K562 (cell line): ENCODE data around the gene GCNT2. TPM values are rescaled to one million over a fixed set of nuclear protein-coding genes. Genes with fewer than 3 reads are reported as not detected.

ENCODE experiments used
- ATAC-seq: fragments of 200-7000 bp; cut with Tn5 transposase; 3 replicates; pipeline ENCODE4 v1.9.1; 2020; ENCODE audit warnings: moderate library complexity
- BruUV-seq: library from RNA; stranded (reverse); fragments of 400-500 nt; replicated peaks from 2 replicates; lab custom pipeline; 2021; lab: Mats Ljungman, UMichigan
- CTCF ChIA-PET: fragments of 300-600 bp; formaldehyde crosslinking; extraction: SDS; loops from one replicate; lab custom pipeline; 2021; ENCODE audit warnings: low intra/inter-chr PET ratio; lab: Yijun Ruan, JAX
- POLR2A ChIA-PET: fragments of 300-600, 350-650 bp; sonication (Branson Sonifier 250); formaldehyde crosslinking; extraction: SDS; loops from one replicate; lab custom pipeline; 2021; ENCODE audit warnings: antibody characterized with exemption, inconsistent platforms; lab: Yijun Ruan, JAX
- DNase-seq, 4 experiments: peaks; one replicate each; pipeline versions ENCODE4 v3.0.0 to v3.0.0-alpha.2; 2011 to 2018; ENCODE audit warnings: low spot score in 3 of 4, mixed read lengths in 3 of 4; ENCODE audit errors: extremely low read depth in 1 of 4
- FAIRE-seq: peaks from 2 replicates; lab custom pipeline; 2011; peaks lifted over from hg19 to GRCh38; lab: Jason Lieb, UNC
- H2AFZ ChIP-seq: 2 replicates; pipeline ENCODE4 v1.6.0; 2011; ENCODE audit warnings: low read depth, low read length, control low read depth, inconsistent platforms
- H3K27ac ChIP-seq: fragments of 200-600 bp; 3 replicates; pipeline ENCODE4 v1.8.0; 2011; ENCODE audit warnings: low read depth, mild to moderate bottlenecking, control low read depth, inconsistent platforms, low read length, moderate library complexity, mixed read lengths; ENCODE audit errors: extremely low read depth
- H3K27me3 ChIP-seq, 2 experiments: fragments of 300-600 bp in 1 of 2; 2 replicates in 1 of 2; 3 replicates in 1 of 2; pipeline versions ENCODE4 v1.6.0 to v1.8.0; 2011; ENCODE audit warnings: inconsistent platforms in 2 of 2, low read length in 2 of 2, mild to moderate bottlenecking in 1 of 2, mixed read lengths in 1 of 2, moderate library complexity in 1 of 2; ENCODE audit not compliant: control insufficient read depth in 2 of 2, insufficient read depth in 2 of 2
- H3K36me3 ChIP-seq: fragments of 300-600 bp; 3 replicates; pipeline ENCODE4 v1.8.0; 2011; ENCODE audit warnings: mild to moderate bottlenecking, low read length, inconsistent platforms; ENCODE audit not compliant: control insufficient read depth, insufficient read depth
- H3K4me1 ChIP-seq, 2 experiments: fragments of 200-600 bp in 1 of 2; replicated peaks in 1 of 2; 2 replicates in 1 of 2; 3 replicates in 1 of 2; pipeline versions ENCODE4 v1.5.1 to v1.8.0; 2011; ENCODE audit warnings: inconsistent platforms in 2 of 2, low read length in 2 of 2, mild to moderate bottlenecking in 1 of 2, mixed read lengths in 1 of 2, moderate library complexity in 1 of 2; ENCODE audit not compliant: control insufficient read depth in 2 of 2, insufficient read depth in 2 of 2
- H3K4me2 ChIP-seq: 2 replicates; pipeline ENCODE4 v1.6.1; 2011; ENCODE audit warnings: low read length, control low read depth, inconsistent platforms, mixed read lengths; ENCODE audit not compliant: insufficient read depth
- H3K4me3 ChIP-seq: fragments of 200-600 bp; sonication (generic), shearing (Covaris generic); 2 replicates; pipeline ENCODE4 v1.5.1; 2016; ENCODE audit warnings: control low read depth, inconsistent platforms
- H3K79me2 ChIP-seq: fragments of 200-600 bp; 3 replicates; pipeline ENCODE4 v1.8.0; 2011; ENCODE audit warnings: low read length, inconsistent platforms; ENCODE audit not compliant: control insufficient read depth, insufficient read depth
- H3K9ac ChIP-seq, 2 experiments: 2 replicates each; pipeline versions ENCODE4 v1.6.0 to v1.6.1; 2011; ENCODE audit warnings: low read depth in 2 of 2, low read length in 2 of 2, control low read depth in 1 of 2, inconsistent platforms in 1 of 2, mild to moderate bottlenecking in 1 of 2, mixed read lengths in 1 of 2; ENCODE audit not compliant: insufficient read depth in 1 of 2
- H3K9me1 ChIP-seq: one replicate; pipeline ENCODE4 v1.6.0; 2011; ENCODE audit warnings: inconsistent platforms, mild to moderate bottlenecking, low read length, moderate library complexity; ENCODE audit not compliant: control insufficient read depth, insufficient read depth
- H3K9me3 ChIP-seq: replicated peaks from 2 replicates; pipeline ENCODE4 v1.5.1; 2011; ENCODE audit warnings: low read depth, low read length, inconsistent platforms; ENCODE audit not compliant: control insufficient read depth, insufficient read depth
- H4K20me1 ChIP-seq: replicated peaks from 2 replicates; pipeline ENCODE4 v1.6.1; 2011; ENCODE audit warnings: low read length, inconsistent platforms, mixed read lengths; ENCODE audit not compliant: control insufficient read depth, insufficient read depth
- ARID4B ChIP-seq: sonication (generic); formaldehyde crosslinking; IDR thresholded peaks from 2 replicates; pipeline ENCODE4 v1.8.0; 2022; ENCODE audit warnings: mild to moderate bottlenecking, missing genetic modification reagents
- CCNT2 ChIP-seq: IDR thresholded peaks from 2 replicates; pipeline ENCODE4 v1.6.1; 2011; ENCODE audit warnings: borderline replicate concordance, low read depth, mild to moderate bottlenecking, moderate library complexity, mixed read lengths, low read length; ENCODE audit not compliant: insufficient read length; ENCODE audit errors: extremely low read depth
- CLOCK ChIP-seq: fragments of 250-450 bp; sonication (Bioruptor Pico); IDR thresholded peaks from 2 replicates; pipeline ENCODE4 v1.4.0; 2020; ENCODE audit warnings: mild to moderate bottlenecking, moderate library complexity, borderline replicate concordance
- EZH2 ChIP-seq: IDR thresholded peaks from 2 replicates; pipeline ENCODE4 v1.6.1; 2012; ENCODE audit warnings: low read depth, mild to moderate bottlenecking, inconsistent platforms, low read length, borderline replicate concordance
- FOXJ3 ChIP-seq: sonication (generic); formaldehyde crosslinking; IDR thresholded peaks from 2 replicates; pipeline ENCODE4 v1.4.0; 2020; ENCODE audit warnings: mild to moderate bottlenecking, missing genetic modification reagents
- KAT2B ChIP-seq: IDR thresholded peaks from one replicate; pipeline ENCODE4 v1.6.1; 2012; ENCODE audit warnings: low read depth, mild to moderate bottlenecking, control low read depth, inconsistent platforms, low read length, moderate library complexity
- SMAD3 ChIP-seq: fragments of 450-650 bp; formaldehyde crosslinking; conservative IDR thresholded peaks from 2 replicates; pipeline ENCODE4 v1.4.0; 2020; ENCODE audit warnings: mild to moderate bottlenecking
- ZNF134 ChIP-seq: fragments of 250-450 bp; sonication (Bioruptor Pico); conservative IDR thresholded peaks from 2 replicates; pipeline ENCODE4 v1.4.0; 2020
- ZNF592 ChIP-seq: fragments of 450-650 bp; IDR thresholded peaks from 2 replicates; pipeline ENCODE4 v1.6.1; 2017; ENCODE audit warnings: antibody characterized with exemption, mild to moderate bottlenecking
- WGBS: fragments of 100-300 bp; shearing (Covaris generic); methylation state at CpG from one replicate; pipeline ENCODE4 v1.1.6; 2016; ENCODE audit warnings: low coverage, mixed read lengths; ENCODE audit not compliant: insufficient coverage; ENCODE audit errors: missing lambda C conversion rate; 5-methylcytosine and 5-hydroxymethylcytosine counted together
- in situ Hi-C: fragments of 300-500 bp; cut with MboI; formaldehyde crosslinking; loops from 4 replicates; pipeline ENCODE4 v1.15.0; 2018; ENCODE audit warnings: inconsistent platforms, mixed read lengths
- intact Hi-C: fragments of 100-400 bp; cut with micrococcal nuclease; formaldehyde crosslinking; loops from 2 replicates; pipeline ENCODE4 v1.14.2; 2022
- polyA plus RNA-seq, 8 experiments: library from polyadenylated mRNA; depleted of rRNA in 4 of 8; stranded (reverse) in 5 of 8; unstranded in 3 of 8; fragments of >200 nt; fragmentation: Nextera tagmentation in 2 of 8; fragmentation: Illumina TruSeq in 1 of 8; extraction: Ambion mirVana in 2 of 8; extraction: Trizol in 1 of 8; gene quantifications; 2 replicates each; pipeline versions ENCODE4 v1.2.1 to v1.2.3, GENCODE V29; 2011 to 2014; ENCODE audit warnings: inconsistent platforms in 1 of 8, missing spikeins in 1 of 8
- total RNA-seq, 7 experiments: library from RNA; depleted of rRNA in 6 of 7; stranded (reverse); fragments of >200 nt in 6 of 7; fragmentation: Illumina TruSeq in 2 of 7; extraction: Trizol in 2 of 7; gene quantifications; 2 replicates each; pipeline versions ENCODE4 v1.2.1 to v1.2.3, GENCODE V29; 2011 to 2021; ENCODE audit warnings: low replicate concordance in 1 of 7

The GCNT2 gene
- total and polyA plus RNA-seq, 9 of the 15 experiments (the other 6 are each of a cell fraction or from before 2014, with no cell fraction given), result 0.78 to 2.6 (median 1.6) TPM

GRCh38 chr6:10579803-10580202 lies 58.7 kb downstream of the GCNT2 start:
- Histone ChIP-seq H3K36me3 (no peaks in the 10 kb centered on the region), H3K4me3 (no peak overlapping the region), H3K4me1 (peaks cover 4 to 18% of the 10 kb centered on the region in 2 experiments; a peak in 4 of 5 replicates), H3K27ac (no peak overlapping the region), H3K9ac (no peak overlapping the region), H4K20me1 (no peaks in the 10 kb centered on the region), H3K27me3 (peaks cover 0 to 8% of the 10 kb centered on the region in 2 experiments; a peak in 3 of 5 replicates), H2AFZ (no peak overlapping the region), H3K79me2 (no peaks in the 10 kb centered on the region), H3K4me2 (no peak overlapping the region), H3K9me1 (no peaks in the 10 kb centered on the region), H3K9me3 (no peaks in the 10 kb centered on the region)
- ChIA-PET CTCF (no interaction called here), POLR2A (interaction anchor here (0.5 to 0.8 kb wide), 2 partner anchors 10 to 59 kb away, joined by 4 read pairs; partner anchors contain the start of gene GCNT2)
- no peak for ATAC-seq
- intact Hi-C loops, result no loop called here
- FAIRE-seq, result no peak
- DNase-seq, result no peak
- 28% methylated on average over 4 of the region's 4 CpGs for WGBS
- no TSS peak for BruUV-seq
- in situ Hi-C loops, result no loop called here
- no peak for TF ChIP-seq EZH2
- TF ChIP-seq FOXJ3, result no peak
- TF ChIP-seq CLOCK (CRISPR knock-in tag), result no peak
- TF ChIP-seq CCNT2, result no peak
- TF ChIP-seq ZNF134 (CRISPR knock-in tag), result no peak
- no peak for TF ChIP-seq KAT2B
- TF ChIP-seq ZNF592, result no peak
- TF ChIP-seq ARID4B (CRISPR knock-in tag), result no peak
- TF ChIP-seq SMAD3 (CRISPR knock-in tag), result no peak
